ENCODE results near the gene TGM1.

Gene TGM1

DNA sequence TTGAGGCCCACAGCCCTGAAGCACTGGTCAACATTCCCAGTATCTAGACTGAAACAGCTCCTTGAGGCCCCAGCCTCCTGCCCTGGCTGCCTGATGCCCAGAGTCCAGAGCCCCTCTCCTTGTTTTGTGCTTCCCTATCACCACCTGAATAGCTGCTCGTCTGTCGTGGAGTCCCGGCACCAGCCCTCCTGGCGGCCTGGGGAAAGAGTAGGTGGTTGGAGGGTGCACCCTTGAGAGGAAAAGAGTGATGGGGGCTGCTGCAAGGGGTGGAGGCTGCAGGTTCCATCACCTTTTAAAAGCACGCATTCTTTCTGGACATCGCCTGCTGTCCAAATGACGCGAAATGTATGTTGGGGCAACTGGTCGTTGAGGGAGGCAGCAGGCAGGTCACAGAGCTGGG is 5.2 kb upstream of the TGM1 start:
- no peak overlapping the region for H3K27ac Mint-ChIP-seq
- peaks cover 15% of the 10 kb centered on the region for H3K36me3 Mint-ChIP-seq (ENCODE audit: low read depth)
- no peaks in the 10 kb centered on the region for H3K27me3 Mint-ChIP-seq

DNA sequence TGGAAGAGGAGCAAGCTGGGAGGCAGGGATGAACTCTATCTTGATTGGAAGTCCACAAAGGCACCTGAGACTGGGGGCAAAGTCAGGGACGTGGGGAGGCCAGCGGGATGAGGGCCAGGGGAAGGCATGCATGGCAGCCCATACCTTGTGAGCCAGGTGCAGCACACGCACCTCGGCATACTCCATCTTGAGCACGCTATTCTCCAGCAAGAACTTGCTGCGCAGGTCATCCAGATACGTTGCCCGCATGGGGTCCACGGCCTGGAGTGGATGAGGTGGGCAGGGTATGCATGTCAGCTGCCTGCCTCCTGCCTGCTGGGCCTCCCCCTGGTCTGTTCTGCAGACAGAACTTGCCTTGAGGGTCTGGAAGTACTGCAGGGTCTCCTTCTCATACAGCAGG is 4.5 kb upstream of the TGM1 start:
- no peaks in the 10 kb centered on the region for H3K9me3 Mint-ChIP-seq
- H3K27ac Mint-ChIP-seq = no peak overlapping the region

More for the DNA sequence above, 5.2 kb upstream of the TGM1 start:
- H3K4me3 Mint-ChIP-seq = no peak overlapping the region
- H3K4me1 Mint-ChIP-seq (ENCODE audit: low read depth) = peaks cover 27% of the 10 kb centered on the region
- no peaks in the 10 kb centered on the region for H3K9me3 Mint-ChIP-seq

DNA sequence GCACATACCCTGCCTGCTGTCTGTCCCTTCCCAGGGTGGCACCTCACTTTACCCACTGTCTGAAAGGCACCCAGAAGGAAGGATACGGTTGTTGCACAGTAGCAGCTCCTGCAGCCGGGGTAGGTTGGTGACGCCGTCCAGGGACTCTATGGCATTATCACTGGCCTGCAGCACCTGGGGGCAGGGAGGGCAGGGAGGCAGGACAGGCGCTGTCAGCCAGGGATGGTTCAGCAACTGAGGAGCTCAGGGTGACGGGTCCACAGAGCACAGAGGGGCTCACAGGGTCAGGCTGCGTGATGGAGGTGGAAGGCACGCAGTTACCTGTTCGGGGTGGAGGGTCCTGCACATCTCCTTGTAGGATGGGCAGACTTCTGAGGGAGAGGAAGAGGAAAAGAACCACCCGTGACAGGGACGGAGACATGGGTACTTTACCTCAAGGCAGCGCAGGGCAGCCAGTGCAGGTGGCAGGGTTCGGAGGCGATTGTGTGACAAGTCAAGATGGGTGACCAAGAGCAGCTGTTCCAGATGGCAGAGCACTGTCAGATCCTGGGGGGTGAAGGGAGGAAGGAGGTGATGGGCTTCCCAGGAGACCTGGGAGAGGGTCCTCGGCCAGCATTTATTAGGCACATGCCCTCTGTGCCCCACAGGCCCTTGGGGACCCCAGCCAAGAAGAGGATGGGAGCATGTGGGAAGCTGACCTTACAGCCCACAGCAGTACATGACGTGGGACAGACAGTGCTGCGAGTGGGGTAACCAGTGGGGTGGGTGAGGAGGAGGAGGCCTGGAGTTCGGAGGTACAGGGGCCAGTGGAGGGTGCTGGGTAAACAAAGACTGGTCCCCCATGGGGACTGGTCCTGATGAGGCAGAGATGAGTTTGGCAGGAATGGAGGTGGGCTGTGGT is 3.6 kb upstream of the TGM1 start:
- H3K27me3 Mint-ChIP-seq = no peaks in the 10 kb centered on the region
- H3K4me3 Mint-ChIP-seq = no peak overlapping the region
- no peak overlapping the region for H3K27ac Mint-ChIP-seq
- peaks cover 10% of the 10 kb centered on the region for H3K4me1 Mint-ChIP-seq (ENCODE audit: low read depth)
- H3K9me3 Mint-ChIP-seq = no peaks in the 10 kb centered on the region
- H3K36me3 Mint-ChIP-seq (ENCODE audit: low read depth) = peaks cover 15% of the 10 kb centered on the region

More for the DNA sequence above, 4.5 kb upstream of the TGM1 start:
- H3K27me3 Mint-ChIP-seq = no peaks in the 10 kb centered on the region
- H3K36me3 Mint-ChIP-seq (ENCODE audit: low read depth) = peaks cover 15% of the 10 kb centered on the region
- peaks cover 20% of the 10 kb centered on the region for H3K4me1 Mint-ChIP-seq (ENCODE audit: low read depth)
- H3K4me3 Mint-ChIP-seq = no peak overlapping the region

DNA sequence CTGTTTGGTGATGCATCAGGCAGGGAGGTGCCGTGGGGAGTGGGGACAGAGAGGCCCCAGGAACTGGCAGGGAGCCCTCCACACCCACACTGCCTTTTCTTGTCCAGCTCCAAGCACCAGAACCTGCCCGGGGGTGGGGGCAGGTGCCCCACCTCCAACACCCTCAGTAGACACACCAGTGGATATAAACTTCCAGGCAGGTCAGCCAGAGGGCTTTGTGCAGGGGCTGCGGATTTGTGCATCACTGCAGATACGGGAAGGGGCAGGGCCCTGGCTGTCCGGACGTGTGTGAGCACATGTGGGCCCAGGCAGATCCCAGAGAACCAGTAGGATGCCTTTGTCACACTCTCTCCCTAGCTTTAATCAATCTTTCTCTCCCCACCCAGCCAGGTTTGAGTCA is 1.3 kb upstream of the TGM1 start:
- Mint-ChIP-seq H3K27ac (no peak overlapping the region), H3K9me3 (no peaks in the 10 kb centered on the region), H3K36me3 (ENCODE audit: low read depth) (peaks cover 19% of the 10 kb centered on the region), H3K27me3 (no peaks in the 10 kb centered on the region), H3K4me1 (ENCODE audit: low read depth) (no peaks in the 10 kb centered on the region), H3K4me3 (no peak overlapping the region)

DNA sequence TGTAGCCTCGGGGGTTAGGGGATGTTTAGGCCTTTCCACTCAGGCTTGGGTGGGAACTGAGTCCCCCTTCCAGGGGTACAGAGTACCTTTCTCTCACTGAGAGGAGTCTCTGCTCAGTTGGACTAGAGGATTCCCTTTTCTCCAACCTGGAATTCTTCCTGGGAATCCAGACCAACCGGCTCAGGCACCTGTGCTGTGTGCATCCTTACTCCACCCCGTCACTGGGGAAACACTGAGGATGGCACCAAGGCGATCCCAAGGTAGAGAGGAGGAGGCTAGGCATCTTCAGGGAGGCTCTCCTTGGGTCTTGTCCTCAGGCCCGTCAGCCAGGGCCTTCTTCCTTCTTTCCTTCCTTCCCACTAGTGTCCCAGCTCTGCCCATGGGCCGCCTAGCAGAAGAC is 871 bp upstream of the TGM1 start:
- no peaks in the 10 kb centered on the region for H3K9me3 Mint-ChIP-seq
- H3K36me3 Mint-ChIP-seq (ENCODE audit: low read depth) = peaks cover 19% of the 10 kb centered on the region
- H3K27me3 Mint-ChIP-seq = no peaks in the 10 kb centered on the region
- H3K4me1 Mint-ChIP-seq (ENCODE audit: low read depth) = no peaks in the 10 kb centered on the region
- no peak overlapping the region for H3K27ac Mint-ChIP-seq
- no peak overlapping the region for H3K4me3 Mint-ChIP-seq

DNA sequence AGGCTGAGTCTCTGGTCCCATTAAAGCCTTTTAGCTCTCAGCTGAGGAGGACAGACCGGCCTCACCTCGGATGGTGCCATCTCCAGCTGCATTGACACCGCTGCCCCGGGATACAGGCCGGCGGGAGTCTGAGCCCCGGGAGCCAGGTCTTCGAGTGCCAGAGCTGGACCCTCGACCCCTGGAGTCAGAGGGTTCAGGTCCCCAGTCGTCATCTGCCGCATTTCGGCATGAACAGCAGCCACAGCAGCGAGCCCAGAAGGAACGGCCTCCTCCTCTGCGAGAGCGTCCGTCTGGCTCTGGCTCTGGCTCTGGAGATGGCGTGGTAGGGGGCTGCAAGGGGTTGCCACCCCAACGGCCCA is 1.0 kb downstream of the TGM1 start:
- H3K36me3 Mint-ChIP-seq (ENCODE audit: low read depth) = peaks cover 13% of the 10 kb centered on the region

DNA sequence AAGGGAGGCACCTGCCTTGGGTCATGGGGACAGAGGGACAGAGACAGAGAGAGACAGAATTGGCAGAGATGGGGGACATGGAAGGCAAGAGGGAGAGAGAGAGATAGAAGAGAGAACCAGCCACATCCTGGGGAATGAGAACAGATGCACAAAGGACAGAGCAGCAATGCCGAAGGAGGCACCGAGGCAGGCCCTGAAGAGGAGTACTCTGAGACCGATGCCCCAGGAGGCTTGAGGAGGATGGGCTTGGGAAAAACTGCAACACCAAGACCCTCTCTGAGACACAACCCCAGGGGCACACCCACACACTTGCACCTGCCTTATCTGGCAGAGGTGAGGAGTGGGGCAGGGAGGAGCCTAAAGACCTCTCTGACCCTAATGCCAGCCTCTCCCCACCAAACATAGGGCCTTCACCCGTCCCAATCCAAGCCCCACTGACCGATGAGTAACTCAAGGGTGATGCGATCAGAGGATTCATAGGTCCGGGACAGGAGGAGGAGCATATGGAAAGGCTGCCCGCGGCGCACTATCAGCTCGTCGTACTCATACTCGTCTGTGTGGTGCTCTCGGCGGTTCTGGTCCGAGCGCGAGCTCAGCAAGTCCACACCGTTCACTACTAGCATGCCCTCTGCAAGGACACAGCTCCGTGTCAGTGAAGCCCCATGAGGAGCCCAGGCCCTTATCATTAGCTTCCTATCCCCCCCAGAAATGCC is 1.6 kb downstream of the TGM1 start:
- Mint-ChIP-seq H3K9me3 (no peaks in the 10 kb centered on the region), H3K4me3 (no peak overlapping the region), H3K36me3 (ENCODE audit: low read depth) (peaks cover 8% of the 10 kb centered on the region), H3K27me3 (no peaks in the 10 kb centered on the region), H3K27ac (no peak overlapping the region), H3K4me1 (ENCODE audit: low read depth) (no peaks in the 10 kb centered on the region)

More for the DNA sequence above, 1.0 kb downstream of the TGM1 start:
- no peaks in the 10 kb centered on the region for H3K4me1 Mint-ChIP-seq (ENCODE audit: low read depth)
- no peaks in the 10 kb centered on the region for H3K27me3 Mint-ChIP-seq
- H3K4me3 Mint-ChIP-seq = no peak overlapping the region
- H3K27ac Mint-ChIP-seq = no peak overlapping the region
- H3K9me3 Mint-ChIP-seq = no peaks in the 10 kb centered on the region

DNA sequence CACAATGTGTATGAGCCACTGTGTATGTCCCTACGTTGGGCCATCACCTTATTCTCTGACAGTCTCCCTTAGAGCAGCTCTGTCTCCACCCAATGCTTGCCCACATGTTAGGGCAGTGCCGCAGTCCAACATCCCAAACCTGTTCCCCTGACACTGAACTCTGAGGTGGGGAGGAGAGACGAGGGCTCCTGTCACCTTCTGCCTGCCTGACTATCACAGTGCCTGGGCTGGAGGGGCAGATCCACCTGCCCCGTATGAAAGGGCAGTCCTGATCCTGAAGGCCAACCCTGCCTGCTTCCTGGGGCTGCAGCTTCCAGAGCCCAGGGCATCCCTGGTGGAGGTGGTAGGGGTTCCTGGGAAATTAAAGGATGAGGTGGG is 2.2 kb downstream of the TGM1 start:
- Mint-ChIP-seq H3K27ac (no peak overlapping the region), H3K9me3 (no peaks in the 10 kb centered on the region), H3K4me1 (ENCODE audit: low read depth) (no peaks in the 10 kb centered on the region), H3K27me3 (no peaks in the 10 kb centered on the region), H3K4me3 (no peak overlapping the region), H3K36me3 (ENCODE audit: low read depth) (peaks cover 4% of the 10 kb centered on the region)

DNA sequence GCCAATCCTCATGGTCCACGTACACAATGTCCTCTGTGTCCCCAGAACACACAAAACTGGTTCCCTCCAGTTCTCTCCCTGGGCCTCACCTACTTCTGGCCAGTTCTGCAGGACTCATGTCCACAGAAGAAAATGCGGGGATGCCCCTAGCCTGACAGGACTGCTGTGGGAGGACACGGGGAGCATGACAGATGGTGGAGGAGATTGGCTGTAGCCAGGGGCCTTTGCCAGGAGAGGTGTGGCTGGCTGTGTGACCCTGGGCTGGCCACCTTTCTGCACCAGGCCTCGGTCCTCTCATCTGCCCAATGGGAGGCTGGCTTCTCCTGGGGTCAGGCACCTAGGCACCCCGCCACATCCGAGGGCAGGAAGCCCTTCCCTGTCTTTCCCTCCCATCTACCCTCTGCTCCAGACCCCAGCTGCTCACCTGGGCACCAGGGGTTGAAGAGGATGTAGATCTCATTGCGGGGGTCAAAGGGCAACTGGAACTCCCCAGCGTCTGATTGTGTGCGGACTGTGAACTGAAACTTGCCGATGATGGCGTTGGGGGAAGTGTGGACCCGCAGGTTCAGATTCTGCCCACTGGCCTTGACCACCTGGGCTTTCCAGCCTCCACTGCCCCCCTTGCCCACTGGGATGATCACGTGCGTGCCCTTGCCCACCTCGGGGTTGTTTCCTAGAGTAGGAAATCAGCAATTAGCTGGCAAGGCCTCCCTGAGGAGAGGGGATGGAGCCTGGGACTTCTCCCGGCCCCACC is 2.8 kb downstream of the TGM1 start:
- H3K27ac Mint-ChIP-seq = no peak overlapping the region
- H3K4me1 Mint-ChIP-seq (ENCODE audit: low read depth) = no peaks in the 10 kb centered on the region
- H3K36me3 Mint-ChIP-seq (ENCODE audit: low read depth) = peaks cover 6% of the 10 kb centered on the region
- no peak overlapping the region for H3K4me3 Mint-ChIP-seq
- no peaks in the 10 kb centered on the region for H3K9me3 Mint-ChIP-seq
- H3K27me3 Mint-ChIP-seq = no peaks in the 10 kb centered on the region

DNA sequence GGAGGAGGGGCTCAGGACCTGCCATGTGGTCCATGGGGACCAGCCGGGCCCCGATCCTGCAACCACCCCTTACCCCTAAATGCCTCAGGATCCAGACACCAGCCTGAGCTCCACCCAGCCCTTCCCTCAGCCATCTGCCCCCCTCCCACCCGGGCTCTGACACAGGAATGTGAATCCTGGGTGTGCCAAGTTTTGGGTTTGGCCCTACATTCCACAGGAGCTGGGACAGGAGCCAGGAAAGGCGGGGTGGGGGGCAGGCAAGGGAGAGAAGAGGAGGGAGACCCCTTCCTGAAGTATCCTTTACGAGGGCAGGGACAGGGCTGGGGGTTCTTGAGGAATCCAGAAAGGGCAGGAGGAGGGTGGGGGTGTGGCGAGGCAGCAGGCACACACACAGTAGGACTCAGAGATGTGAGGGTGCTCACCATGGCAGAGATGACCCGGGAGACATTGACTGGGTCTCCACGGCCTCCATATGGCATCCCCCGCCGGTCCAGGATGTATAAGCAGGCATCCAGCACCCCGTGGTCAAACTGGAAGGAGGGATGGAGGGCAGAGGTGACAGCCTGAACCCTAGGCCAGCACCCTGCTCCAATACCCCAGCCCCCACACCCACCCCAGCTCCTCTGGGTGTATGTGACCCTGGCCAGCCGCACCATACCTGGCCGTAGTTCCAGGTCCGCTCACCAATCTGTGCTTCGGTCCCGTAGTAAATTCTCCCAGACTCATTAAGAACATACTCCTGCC is 3.5 kb downstream of the TGM1 start:
- H3K9me3 Mint-ChIP-seq = no peaks in the 10 kb centered on the region
- no peaks in the 10 kb centered on the region for H3K27me3 Mint-ChIP-seq
- no peak overlapping the region for H3K27ac Mint-ChIP-seq
- no peak overlapping the region for H3K4me3 Mint-ChIP-seq
- H3K4me1 Mint-ChIP-seq (ENCODE audit: low read depth) = no peaks in the 10 kb centered on the region
- H3K36me3 Mint-ChIP-seq (ENCODE audit: low read depth) = peaks cover 10% of the 10 kb centered on the region

DNA sequence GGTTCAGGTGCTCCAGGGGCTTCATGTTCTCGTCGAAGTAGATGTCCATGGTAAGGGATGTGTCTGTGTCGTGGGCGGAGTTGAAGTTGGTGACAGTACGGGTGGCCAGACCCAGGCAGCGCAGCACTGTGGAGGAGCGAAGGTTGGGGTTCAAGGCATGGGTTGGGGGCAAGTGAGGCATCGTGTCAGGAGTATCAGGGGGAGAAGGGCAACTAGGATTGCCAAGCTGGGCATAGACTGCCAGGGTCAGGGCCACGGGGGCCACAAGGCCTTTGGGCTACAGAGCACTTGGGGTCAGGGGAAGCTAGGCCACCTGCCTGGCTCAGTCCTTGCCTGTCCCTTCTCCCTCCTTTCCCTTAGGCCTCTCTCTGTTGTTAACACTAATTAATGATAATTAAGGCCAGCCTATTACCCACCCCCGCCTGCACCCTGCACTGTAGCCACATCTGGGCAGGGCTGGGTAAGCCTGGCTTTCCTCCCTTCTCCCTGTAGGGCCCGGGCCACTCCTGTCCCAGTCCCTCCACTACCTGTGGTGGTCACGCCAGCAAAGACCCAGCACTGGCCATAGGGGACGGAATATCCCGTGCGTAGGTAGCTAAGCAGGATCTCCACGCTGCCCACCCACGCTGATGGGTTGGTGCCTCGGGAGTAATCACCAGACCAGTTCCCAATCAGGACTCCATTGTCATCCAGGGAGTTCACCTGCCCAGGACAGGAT is 4.3 kb downstream of the TGM1 start:
- no peaks in the 10 kb centered on the region for H3K4me1 Mint-ChIP-seq (ENCODE audit: low read depth)
- peaks cover 16% of the 10 kb centered on the region for H3K36me3 Mint-ChIP-seq (ENCODE audit: low read depth)

DNA sequence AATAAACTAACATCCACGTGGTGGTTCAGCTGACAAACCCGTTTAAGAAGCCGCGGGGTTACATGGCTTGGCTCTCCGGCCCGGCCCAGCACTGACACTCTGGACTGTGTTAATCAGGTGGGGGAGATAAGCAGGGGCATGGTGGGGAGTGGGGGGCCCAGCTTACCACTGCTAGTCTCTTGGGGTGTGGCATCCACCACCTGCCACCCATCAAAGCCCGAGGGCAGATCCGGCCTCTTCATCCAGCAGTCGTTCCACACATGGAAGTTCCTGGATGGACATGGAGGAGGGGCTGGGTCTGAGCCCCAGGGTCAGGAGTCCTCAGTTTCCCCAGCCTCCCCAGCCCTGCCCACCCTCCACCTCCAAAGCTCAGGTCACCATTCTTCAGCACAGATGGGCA is 4.9 kb downstream of the TGM1 start:
- Mint-ChIP-seq H3K27me3 (no peaks in the 10 kb centered on the region), H3K36me3 (ENCODE audit: low read depth) (peaks cover 17% of the 10 kb centered on the region), H3K27ac (no peak overlapping the region), H3K9me3 (no peaks in the 10 kb centered on the region), H3K4me3 (no peak overlapping the region), H3K4me1 (ENCODE audit: low read depth) (no peaks in the 10 kb centered on the region)

More for the DNA sequence above, 4.3 kb downstream of the TGM1 start:
- no peaks in the 10 kb centered on the region for H3K27me3 Mint-ChIP-seq
- no peak overlapping the region for H3K4me3 Mint-ChIP-seq
- H3K27ac Mint-ChIP-seq = no peak overlapping the region
- H3K9me3 Mint-ChIP-seq = no peaks in the 10 kb centered on the region

DNA sequence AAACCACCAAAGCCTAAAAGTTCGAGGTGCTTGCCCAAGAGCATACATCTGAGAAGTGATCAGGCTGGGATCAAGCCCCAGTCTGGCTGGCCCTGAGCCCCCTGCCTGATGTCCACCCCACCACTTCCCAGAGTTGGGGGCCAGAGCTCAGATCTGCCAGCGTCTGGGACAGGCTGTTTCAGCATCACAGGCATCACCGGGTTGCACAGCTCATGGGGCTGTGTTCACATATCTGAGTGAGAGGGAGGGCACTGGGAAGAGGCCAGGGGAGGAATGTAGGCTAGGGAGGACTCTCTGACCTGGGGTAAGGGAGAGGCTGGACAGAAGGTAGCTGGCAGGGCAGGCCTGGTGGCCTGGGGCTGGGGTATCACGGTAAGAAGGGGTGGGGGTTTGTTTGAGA is 6.0 kb downstream of the TGM1 start:
- Mint-ChIP-seq H3K4me1 (ENCODE audit: low read depth) (no peaks in the 10 kb centered on the region), H3K27me3 (no peaks in the 10 kb centered on the region), H3K9me3 (no peaks in the 10 kb centered on the region), H3K27ac (no peak overlapping the region), H3K36me3 (ENCODE audit: low read depth) (peaks cover 17% of the 10 kb centered on the region), H3K4me3 (no peak overlapping the region)

Measured in stimulated activated naive CD8-positive, alpha-beta T cell treated with anti-CD3 and anti-CD28 coated beads, Interleukin-15, Interleukin-2, amounts not matched to agents 100 ng/mL and 50 ng/mL, for 24 hours (primary cell).